Keratinocyte (primary cell): ENCODE measurements around the gene FTL.

Experiments
- EZH2 ChIP-seq: IDR thresholded peaks from one replicate; pipeline ENCODE4 v1.6.1; 2012; ENCODE audit warnings: inconsistent platforms, mild to moderate bottlenecking, low read length, moderate library complexity
- TF ChIP-seq, protein P1 (sequence below), 3 experiments: IDR thresholded peaks in 1 of 3; conservative IDR thresholded peaks in 1 of 3; optimal IDR thresholded peaks in 1 of 3; 2 replicates in 2 of 3; 3 replicates in 1 of 3; pipeline versions ENCODE3 to v1.5.1; 2011; ENCODE audit warnings: low read length in 3 of 3, mild to moderate bottlenecking in 3 of 3, moderate library complexity in 2 of 3, control low read depth in 1 of 3, inconsistent platforms in 1 of 3; ENCODE audit not compliant: insufficient read depth in 2 of 3; ENCODE audit errors: extremely low read depth in 1 of 3

DNA sequence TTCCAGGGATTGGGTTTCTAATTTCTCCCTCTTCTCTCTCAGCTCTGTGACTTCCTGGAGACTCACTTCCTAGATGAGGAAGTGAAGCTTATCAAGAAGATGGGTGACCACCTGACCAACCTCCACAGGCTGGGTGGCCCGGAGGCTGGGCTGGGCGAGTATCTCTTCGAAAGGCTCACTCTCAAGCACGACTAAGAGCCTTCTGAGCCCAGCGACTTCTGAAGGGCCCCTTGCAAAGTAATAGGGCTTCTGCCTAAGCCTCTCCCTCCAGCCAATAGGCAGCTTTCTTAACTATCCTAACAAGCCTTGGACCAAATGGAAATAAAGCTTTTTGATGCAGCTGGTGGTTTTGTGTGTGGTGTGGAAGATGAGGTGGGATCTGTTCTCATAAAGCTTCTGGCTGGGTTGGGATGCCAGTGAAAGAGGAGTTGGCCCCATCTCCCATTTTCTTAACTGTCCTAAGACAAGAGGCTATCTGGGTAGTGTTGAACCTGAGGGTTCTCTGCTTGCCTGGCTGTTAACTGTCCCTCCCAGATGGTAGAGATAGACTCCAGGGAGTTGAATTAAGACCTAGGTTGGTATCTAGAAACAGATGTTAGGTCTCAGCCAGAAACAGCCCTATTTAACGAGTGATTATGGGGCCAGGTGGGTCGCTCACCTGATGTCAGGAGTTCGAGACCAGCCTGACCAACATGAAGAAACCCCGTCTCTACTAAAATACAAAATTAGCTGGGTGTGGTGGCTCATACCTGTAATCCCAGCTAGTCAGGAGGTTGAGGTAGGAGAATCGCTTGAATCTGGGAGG, 1.6 kb downstream of the FTL start:
- TF ChIP-seq, protein P1, sequence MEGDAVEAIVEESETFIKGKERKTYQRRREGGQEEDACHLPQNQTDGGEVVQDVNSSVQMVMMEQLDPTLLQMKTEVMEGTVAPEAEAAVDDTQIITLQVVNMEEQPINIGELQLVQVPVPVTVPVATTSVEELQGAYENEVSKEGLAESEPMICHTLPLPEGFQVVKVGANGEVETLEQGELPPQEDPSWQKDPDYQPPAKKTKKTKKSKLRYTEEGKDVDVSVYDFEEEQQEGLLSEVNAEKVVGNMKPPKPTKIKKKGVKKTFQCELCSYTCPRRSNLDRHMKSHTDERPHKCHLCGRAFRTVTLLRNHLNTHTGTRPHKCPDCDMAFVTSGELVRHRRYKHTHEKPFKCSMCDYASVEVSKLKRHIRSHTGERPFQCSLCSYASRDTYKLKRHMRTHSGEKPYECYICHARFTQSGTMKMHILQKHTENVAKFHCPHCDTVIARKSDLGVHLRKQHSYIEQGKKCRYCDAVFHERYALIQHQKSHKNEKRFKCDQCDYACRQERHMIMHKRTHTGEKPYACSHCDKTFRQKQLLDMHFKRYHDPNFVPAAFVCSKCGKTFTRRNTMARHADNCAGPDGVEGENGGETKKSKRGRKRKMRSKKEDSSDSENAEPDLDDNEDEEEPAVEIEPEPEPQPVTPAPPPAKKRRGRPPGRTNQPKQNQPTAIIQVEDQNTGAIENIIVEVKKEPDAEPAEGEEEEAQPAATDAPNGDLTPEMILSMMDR (optimal IDR thresholded peaks at IDR 0.05 in 1 of 3, IDR thresholded peaks at IDR 0.05 in 1 of 3, conservative IDR thresholded peaks at IDR 0.05 in 1 of 3; ENCODE audit: extremely low read depth in 1 of 3, insufficient read depth in 2 of 3, low read length in 3 of 3): no peak
- TF ChIP-seq EZH2: no peak
